C4-2B (cell line): ENCODE results near the gene COX7A1.

Experiments used
- ZFX ChIP-seq: fragments of 450-650 bp; IDR thresholded peaks from 2 replicates; pipeline ENCODE4 v1.6.1; 2017
- TF ChIP-seq, protein P1 (sequence below): fragments of 450-650 bp; conservative IDR thresholded peaks from 2 replicates; pipeline ENCODE4 v1.5.1; 2017; ENCODE audit warnings: mild to moderate bottlenecking

DNA sequence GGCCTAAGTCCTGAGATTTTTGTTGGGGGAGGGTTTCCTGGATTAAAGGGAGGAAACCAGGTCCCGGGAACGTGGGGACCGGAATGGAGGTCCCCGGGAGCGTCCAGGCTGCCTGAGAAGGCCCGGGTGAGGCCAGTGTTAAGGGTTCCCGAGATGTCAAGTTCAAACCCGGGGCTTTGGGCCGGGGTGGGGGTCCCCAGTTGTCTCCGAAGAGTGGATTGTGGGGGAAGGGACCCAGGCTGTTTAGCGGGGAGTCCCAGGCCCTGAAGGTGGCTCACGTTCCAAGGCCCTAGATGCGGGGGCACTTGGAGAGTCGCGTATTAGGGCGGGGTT lies 262 bp downstream of the COX7A1 start:
- TF ChIP-seq, protein P1, sequence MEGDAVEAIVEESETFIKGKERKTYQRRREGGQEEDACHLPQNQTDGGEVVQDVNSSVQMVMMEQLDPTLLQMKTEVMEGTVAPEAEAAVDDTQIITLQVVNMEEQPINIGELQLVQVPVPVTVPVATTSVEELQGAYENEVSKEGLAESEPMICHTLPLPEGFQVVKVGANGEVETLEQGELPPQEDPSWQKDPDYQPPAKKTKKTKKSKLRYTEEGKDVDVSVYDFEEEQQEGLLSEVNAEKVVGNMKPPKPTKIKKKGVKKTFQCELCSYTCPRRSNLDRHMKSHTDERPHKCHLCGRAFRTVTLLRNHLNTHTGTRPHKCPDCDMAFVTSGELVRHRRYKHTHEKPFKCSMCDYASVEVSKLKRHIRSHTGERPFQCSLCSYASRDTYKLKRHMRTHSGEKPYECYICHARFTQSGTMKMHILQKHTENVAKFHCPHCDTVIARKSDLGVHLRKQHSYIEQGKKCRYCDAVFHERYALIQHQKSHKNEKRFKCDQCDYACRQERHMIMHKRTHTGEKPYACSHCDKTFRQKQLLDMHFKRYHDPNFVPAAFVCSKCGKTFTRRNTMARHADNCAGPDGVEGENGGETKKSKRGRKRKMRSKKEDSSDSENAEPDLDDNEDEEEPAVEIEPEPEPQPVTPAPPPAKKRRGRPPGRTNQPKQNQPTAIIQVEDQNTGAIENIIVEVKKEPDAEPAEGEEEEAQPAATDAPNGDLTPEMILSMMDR: no peak
- no peak for TF ChIP-seq ZFX
